Measurements from ENCODE around the gene ITGB6.
"Not testable (repeated sequence)": the region's sequence is repeated elsewhere in the genome, so short reads cannot be mapped to it uniquely, and the experiment has no call there.

Gene ITGB6

DNA sequence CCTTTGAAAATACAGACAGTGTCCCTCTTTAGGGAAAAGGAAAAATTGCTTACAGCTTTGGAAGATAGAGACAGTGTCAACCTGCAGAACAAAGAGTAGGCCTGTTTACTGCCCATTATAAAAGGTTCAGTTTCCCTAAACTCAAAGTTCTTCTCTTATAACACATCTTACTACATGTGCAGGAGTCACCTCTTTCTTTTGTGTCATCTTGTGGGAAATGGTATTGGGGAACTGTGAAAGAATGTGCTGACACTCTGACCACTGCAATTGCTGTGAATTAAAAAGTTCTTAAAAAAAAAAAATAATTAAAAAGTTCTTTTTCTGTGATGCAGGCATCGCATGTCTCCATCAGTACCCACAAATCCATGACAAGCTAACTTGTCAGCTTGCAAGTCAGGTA lies 2.9 kb upstream of the ITGB6 start:
- FAIRE-seq (no peak), DNase-seq (ENCODE audit: insufficient read length, low spot score) (no peak)
- TF ChIP-seq CTCF (IDR thresholded peaks at IDR 0.05; ENCODE audit: insufficient read depth, missing control alignments) = no peak

- FAIRE-seq (no peak), DNase-seq (ENCODE audit: insufficient read length, low spot score) (no peak)
- TF ChIP-seq CTCF (IDR thresholded peaks at IDR 0.05; ENCODE audit: insufficient read depth, missing control alignments) = no peak
These were observed 1.9 kb upstream of the ITGB6 start for GRCh38 chr2:160201849-160202539.

DNA sequence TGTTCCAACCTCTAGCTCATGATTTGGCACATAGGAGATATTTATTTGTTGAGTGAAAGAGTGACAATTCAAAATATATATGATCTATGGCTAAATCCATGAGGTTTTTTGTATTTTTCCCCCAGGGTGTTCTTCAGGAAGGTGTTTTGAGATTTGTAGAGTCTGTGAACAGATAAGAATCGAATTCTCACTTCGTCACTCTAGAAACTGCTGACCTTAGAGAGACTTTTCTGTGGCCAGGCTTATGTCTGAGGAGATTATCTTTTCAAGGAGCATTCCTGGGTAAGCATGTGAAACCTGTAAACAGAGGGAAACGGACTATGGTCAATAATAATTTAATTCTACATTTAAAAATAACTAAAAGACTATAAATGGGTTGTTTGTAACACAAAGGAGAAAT lies 849 bp upstream of the ITGB6 start:
- TF ChIP-seq CTCF (IDR thresholded peaks at IDR 0.05; ENCODE audit: insufficient read depth, missing control alignments) = no peak
- FAIRE-seq = no peak
- DNase-seq (ENCODE audit: insufficient read length, low spot score) = no peak

GRCh38 chr2:160199053-160199452 lies 1.0 kb downstream of the ITGB6 start:
- DNase-seq (ENCODE audit: insufficient read length, low spot score) (no peak), FAIRE-seq (no peak)
- no peak for TF ChIP-seq CTCF (IDR thresholded peaks at IDR 0.05; ENCODE audit: insufficient read depth, missing control alignments)

DNA sequence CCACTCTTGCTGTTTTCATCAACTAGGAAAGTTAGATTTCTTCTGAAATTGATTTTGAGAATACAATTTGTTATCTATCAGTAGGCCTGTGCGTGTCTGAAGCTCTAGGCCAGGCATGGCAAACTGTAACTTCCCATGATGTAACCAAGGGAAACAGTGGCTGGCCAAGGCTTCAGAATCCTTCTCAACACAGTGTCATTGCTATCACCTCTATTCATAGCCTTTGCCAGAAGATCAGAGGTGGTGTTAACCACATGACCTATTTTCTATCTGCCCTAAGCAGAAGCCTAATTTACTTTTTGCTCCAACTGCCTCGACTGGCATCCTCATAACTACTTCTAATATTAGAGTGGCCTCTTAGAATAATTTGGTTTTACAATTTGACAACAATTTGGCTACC lies 2.5 kb downstream of the ITGB6 start:
- FAIRE-seq (no peak), DNase-seq (ENCODE audit: insufficient read length, low spot score) (no peak)
- no peak for TF ChIP-seq CTCF (IDR thresholded peaks at IDR 0.05; ENCODE audit: insufficient read depth, missing control alignments)

DNA sequence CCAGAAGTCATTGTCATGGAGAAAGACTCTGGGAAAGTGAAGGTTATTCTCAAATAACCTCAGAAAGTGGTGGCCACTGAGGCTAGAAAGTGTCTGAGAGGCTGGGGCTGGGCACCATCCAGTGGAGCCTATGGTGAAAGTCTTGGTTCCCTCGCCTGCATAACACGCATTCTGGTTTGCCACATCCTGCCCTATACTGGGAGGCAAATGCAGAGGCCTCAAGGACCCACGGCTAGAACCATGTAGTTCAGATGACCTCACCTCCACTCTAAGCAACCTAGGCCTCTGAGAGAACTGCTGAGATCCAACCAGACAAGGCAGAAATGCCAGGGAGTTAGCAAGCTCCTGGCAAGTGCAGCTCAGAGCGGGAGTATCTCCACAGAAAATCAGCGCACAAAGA lies 5.1 kb downstream of the ITGB6 start:
- DNase-seq (ENCODE audit: insufficient read length, low spot score) = no peak
- FAIRE-seq = no peak
- TF ChIP-seq CTCF (IDR thresholded peaks at IDR 0.05; ENCODE audit: insufficient read depth, missing control alignments) = no peak

DNA sequence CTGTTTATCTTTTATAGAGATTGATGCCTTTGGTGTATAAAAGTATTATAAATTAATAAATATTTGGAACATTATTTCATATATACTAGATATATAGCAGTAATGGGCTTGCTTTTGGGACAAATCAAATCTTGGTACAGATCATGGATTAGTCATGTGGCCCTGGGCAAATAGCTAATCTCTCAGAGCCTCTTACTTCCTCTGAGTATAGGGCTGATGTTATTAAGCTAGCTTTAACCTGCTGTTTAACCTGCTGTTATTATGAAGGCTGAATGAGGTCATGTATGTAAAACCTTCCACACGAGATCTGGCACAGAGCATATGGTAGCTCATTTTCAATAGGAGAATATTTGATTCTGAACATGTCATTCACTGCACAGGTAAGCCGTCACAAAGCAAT lies 5.7 kb downstream of the ITGB6 start:
- peak; percentile 27 for DNase-seq (ENCODE audit: insufficient read length, low spot score)
- FAIRE-seq = peak; percentile 88
- TF ChIP-seq CTCF (IDR thresholded peaks at IDR 0.05; ENCODE audit: insufficient read depth, missing control alignments) = no peak

DNA sequence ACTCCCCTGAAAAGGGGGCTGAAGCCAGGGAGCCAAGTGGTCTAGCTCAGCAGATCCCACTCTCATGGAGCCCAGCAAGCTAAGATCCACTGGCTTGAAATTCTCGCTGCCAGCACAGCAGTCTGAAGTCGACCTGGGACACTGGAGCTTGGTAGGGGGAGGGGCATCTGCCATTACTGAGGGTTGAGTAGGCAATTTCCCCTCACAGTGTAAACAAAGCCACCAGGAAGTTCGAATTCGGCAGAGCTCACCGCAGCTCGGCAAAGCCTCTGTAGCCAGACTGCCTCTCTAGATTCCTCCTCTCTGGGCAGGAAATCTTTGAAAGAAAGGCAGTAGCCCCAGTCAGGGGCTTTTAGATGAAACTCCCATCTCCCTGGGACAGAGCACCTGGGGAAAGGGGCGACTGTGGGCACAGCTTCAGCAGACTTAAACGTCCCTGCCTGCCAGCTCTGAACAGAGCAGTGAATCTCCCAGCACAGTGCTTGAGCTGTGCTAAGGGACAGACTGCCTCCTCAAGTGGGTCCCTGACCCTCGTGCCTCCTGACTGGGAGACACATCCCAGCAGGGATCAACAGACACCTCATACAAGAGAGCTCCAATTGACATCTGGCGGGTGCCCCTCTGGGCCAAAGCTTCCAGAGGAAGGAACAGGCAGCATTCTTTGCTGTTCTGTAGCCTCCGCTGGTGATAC lies 18.8 kb downstream of the ITGB6 start:
- FAIRE-seq; DNase-seq (ENCODE audit: insufficient read length, low spot score): not testable (repeated sequence)

DNA sequence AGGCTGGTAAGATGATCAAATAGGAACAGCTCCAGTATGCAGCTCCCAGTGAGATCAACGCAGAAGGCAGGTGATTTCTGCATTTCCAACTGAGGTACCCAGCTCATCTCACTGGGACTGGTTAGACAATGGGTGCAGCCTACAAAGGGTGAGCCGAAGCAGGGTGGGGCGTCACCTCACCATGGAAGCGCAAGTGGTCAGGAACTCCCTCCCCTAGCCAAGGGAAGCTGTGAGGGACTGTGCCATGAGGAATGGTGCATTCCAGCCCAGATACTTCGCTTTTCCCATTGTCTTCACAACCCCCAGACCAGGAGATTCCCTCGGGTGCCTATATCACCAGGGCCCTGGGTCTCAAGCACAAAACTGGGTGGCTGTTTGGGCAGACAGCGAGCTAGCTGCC lies 19.4 kb downstream of the ITGB6 start:
- not testable (repeated sequence) for FAIRE-seq; DNase-seq (ENCODE audit: insufficient read length, low spot score)
